ENCODE data around the gene MET. TPM values are rescaled to one million over a fixed set of nuclear protein-coding genes. Genes with fewer than 3 reads are reported as not detected.
"Not testable (repeated sequence)": the region's sequence is repeated elsewhere in the genome, so short reads cannot be mapped to it uniquely, and the experiment has no call there.

The MET gene
- polyA plus RNA-seq, 2 donors = 1.2 to 2.1 TPM

DNA sequence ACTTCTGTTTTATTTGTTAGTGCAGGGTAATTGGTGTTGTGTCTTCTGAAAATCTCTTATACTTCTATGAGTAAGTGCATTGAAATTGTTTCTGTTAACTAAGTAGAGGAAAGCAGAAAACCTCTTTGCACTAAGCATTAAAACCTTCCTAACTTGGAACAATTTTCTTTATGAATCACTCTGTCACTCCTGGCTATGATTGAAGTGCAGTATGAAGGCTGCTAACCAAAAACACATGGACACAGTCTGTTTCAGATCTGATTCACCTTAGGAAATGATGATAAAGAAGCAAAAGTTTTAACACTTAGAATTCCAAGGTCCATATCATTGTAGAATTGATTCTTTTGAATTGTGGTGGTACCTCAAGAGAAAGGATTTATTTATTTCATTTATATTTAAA lies 41.9 kb downstream of the MET start:
- Histone ChIP-seq H3K36me3 (ENCODE audit: control insufficient read depth in 2 of 2, insufficient read depth in 2 of 2, low read length in 1 of 2) (no peaks in the 10 kb centered on the region), H3K9me3 (ENCODE audit: control insufficient read depth in 2 of 2, insufficient read depth in 1 of 2, low read depth in 1 of 2, low read length in 1 of 2) (no peaks in the 10 kb centered on the region), H3K27me3 (ENCODE audit: control insufficient read depth in 1 of 2, insufficient read depth in 2 of 2, low read length in 2 of 2) (peaks cover 0 to under 1% of the 10 kb centered on the region in 2 donors), H3K4me3 (ENCODE audit: low read depth in 1 of 2, low read length in 2 of 2) (no peak overlapping the region), H3K27ac (ENCODE audit: low read depth in 2 of 2, low read length in 1 of 2) (no peak overlapping the region), H3K4me1 (ENCODE audit: control insufficient read depth in 2 of 2, insufficient read depth in 2 of 2, low read length in 1 of 2) (no peaks in the 10 kb centered on the region)

DNA sequence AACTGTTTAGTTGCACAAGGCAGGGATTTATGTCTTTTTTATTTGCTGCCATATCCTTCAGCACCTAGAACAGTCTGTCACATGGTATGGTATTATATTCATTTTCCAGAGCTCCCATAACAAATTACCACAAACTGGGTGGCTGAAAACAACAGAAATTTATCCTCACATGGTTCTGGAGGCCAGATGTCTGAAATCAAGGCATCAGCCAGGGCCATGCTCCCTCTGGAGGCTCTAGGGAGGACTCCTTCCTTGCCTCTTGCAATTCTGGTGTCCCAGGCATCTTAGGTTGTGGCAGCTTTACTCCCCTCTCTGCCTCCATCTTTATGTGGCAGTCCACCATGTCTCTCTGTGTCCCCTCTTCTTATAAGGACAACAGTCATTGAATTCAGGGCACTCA lies 43.1 kb downstream of the MET start:
- Histone ChIP-seq H3K4me1 (ENCODE audit: control insufficient read depth in 2 of 2, insufficient read depth in 2 of 2, low read length in 1 of 2) (no peaks in the 10 kb centered on the region), H3K4me3 (ENCODE audit: low read depth in 1 of 2, low read length in 2 of 2) (no peak overlapping the region), H3K27ac (ENCODE audit: low read depth in 2 of 2, low read length in 1 of 2) (no peak overlapping the region), H3K9me3 (ENCODE audit: control insufficient read depth in 2 of 2, insufficient read depth in 1 of 2, low read depth in 1 of 2, low read length in 1 of 2) (no peaks in the 10 kb centered on the region), H3K27me3 (ENCODE audit: control insufficient read depth in 1 of 2, insufficient read depth in 2 of 2, low read length in 2 of 2) (no peaks in the 10 kb centered on the region), H3K36me3 (ENCODE audit: control insufficient read depth in 2 of 2, insufficient read depth in 2 of 2, low read length in 1 of 2) (no peaks in the 10 kb centered on the region)

DNA sequence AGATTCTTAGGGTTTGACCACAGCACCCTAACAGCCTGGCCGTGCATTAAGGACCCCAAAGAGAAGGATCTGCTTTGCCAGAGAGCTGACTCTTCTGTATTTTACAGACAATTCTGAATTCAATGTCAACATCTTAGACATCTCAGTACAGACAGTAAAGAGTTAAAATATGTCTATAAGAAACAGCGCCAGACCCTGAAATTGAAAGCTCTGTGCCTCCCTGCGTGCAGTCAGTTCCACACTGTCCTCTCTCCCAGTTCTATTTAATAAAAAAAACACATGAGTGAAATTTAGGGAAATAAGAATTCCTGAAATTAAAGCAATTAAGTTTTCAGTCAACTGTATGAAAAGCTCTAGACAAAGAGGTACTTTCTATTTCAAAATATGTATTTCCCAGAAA lies 45.1 kb downstream of the MET start:
- Histone ChIP-seq H3K9me3 (ENCODE audit: control insufficient read depth in 2 of 2, insufficient read depth in 1 of 2, low read depth in 1 of 2, low read length in 1 of 2) (no peaks in the 10 kb centered on the region), H3K36me3 (ENCODE audit: control insufficient read depth in 2 of 2, insufficient read depth in 2 of 2, low read length in 1 of 2) (no peaks in the 10 kb centered on the region), H3K27me3 (ENCODE audit: control insufficient read depth in 1 of 2, insufficient read depth in 2 of 2, low read length in 2 of 2) (no peaks in the 10 kb centered on the region), H3K27ac (ENCODE audit: low read depth in 2 of 2, low read length in 1 of 2) (no peak overlapping the region), H3K4me1 (ENCODE audit: control insufficient read depth in 2 of 2, insufficient read depth in 2 of 2, low read length in 1 of 2) (no peaks in the 10 kb centered on the region), H3K4me3 (ENCODE audit: low read depth in 1 of 2, low read length in 2 of 2) (no peak overlapping the region)
- 23 to 36% methylated on average over 3 of the region's 3 CpGs for WGBS, 2 donors

DNA sequence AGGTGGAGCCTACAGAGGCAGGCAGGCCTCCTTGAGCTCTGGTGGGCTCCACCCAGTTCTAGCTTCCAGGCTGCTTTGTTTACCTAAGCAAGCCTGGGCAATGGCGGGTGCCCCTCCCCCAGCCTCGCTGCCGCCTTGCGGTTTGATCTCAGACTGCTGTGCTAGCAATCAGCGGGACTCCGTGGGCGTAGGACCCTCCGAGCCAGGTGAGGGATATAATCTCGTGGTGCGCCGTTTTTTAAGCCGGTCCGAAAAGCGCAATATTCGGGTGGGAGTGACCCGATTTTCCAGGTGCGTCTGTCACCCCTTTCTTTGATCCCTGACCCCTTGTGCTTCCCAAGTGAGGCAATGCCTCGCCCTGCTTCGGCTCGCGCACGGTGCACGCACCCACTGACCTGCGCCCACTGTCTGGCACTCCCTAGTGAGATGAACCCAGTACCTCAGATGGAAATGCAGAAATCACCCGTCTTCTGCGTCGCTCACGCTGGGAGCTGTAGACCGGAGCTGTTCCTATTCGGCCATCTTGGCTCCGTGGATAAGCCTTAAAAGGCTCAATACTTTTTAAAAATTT lies 52.0 kb downstream of the MET start:
- not testable (repeated sequence) for H3K36me3 ChIP-seq (ENCODE audit: control insufficient read depth in 2 of 2, insufficient read depth in 2 of 2, low read length in 1 of 2); H3K4me3 ChIP-seq (ENCODE audit: low read depth in 1 of 2, low read length in 2 of 2); H3K9me3 ChIP-seq (ENCODE audit: control insufficient read depth in 2 of 2, insufficient read depth in 1 of 2, low read depth in 1 of 2, low read length in 1 of 2); H3K4me1 ChIP-seq (ENCODE audit: control insufficient read depth in 2 of 2, insufficient read depth in 2 of 2, low read length in 1 of 2); H3K27me3 ChIP-seq (ENCODE audit: control insufficient read depth in 1 of 2, insufficient read depth in 2 of 2, low read length in 2 of 2); H3K27ac ChIP-seq (ENCODE audit: low read depth in 2 of 2, low read length in 1 of 2)
- WGBS, 2 donors = 93 to 95% methylated on average over 28 to 31 of the region's 31 CpGs

DNA sequence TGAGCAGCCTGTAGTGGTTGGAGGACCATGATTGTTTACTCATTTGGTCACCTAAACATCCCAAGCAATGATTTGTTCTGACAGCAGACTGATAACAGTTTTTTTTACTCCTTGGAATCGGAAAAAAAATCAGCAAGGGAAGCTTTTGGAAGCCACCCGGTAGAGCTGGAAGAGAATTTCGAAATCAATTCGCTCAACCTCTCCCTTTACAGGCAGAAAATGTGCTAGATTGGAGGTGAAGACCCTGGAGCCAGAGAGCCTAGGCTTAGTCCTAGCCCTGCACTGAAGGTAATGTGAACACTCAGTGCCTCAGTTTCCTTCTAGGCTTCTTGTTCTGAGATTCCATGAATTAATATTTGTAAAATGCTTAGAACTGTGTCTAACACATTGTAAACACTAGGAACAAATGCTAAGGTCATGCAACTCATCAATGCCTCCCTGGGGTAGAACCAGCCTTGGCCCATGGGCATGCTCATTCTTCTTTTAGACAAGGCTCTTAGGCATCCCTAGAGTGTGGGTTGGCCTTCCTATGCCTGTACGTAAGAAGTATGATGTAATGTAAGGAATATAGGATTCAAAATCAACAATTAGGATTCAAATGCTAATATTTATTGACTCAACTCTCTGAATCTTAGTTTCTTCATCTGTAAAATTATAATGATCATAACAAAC lies 52.7 kb downstream of the MET start:
- no peak overlapping the region for H3K4me3 ChIP-seq (ENCODE audit: low read depth in 1 of 2, low read length in 2 of 2)
- H3K27me3 ChIP-seq (ENCODE audit: control insufficient read depth in 1 of 2, insufficient read depth in 2 of 2, low read length in 2 of 2) = no peaks in the 10 kb centered on the region
- no peaks in the 10 kb centered on the region for H3K4me1 ChIP-seq (ENCODE audit: control insufficient read depth in 2 of 2, insufficient read depth in 2 of 2, low read length in 1 of 2)
- H3K27ac ChIP-seq (ENCODE audit: low read depth in 2 of 2, low read length in 1 of 2) = no peak overlapping the region
- WGBS, 2 donors = 93 to 94% methylated on average over 5 of the region's 5 CpGs
- no peaks in the 10 kb centered on the region for H3K9me3 ChIP-seq (ENCODE audit: control insufficient read depth in 2 of 2, insufficient read depth in 1 of 2, low read depth in 1 of 2, low read length in 1 of 2)
- no peaks in the 10 kb centered on the region for H3K36me3 ChIP-seq (ENCODE audit: control insufficient read depth in 2 of 2, insufficient read depth in 2 of 2, low read length in 1 of 2)

DNA sequence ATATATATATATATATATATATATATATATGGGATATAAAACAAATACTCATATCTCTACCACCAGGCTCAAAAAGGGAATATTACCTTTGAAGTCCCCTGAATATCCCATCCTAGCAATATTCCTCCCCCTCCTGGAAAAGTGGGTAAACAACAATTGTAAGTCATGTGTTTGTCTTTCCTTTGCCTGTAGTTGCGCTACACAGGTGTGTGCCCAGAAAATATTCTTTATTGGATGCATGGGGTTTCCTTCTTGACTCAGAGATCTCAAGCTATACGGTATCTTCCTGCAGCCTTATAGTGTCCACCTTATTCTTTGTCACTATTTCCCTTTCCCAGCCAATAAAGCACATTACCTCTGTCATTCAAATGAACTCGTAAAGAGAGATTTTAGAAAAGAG lies 54.2 kb downstream of the MET start:
- 89 to 93% methylated on average over 3 of the region's 3 CpGs for WGBS, 2 donors
- H3K9me3 ChIP-seq (ENCODE audit: control insufficient read depth in 2 of 2, insufficient read depth in 1 of 2, low read depth in 1 of 2, low read length in 1 of 2) = no peaks in the 10 kb centered on the region
- no peak overlapping the region for H3K4me3 ChIP-seq (ENCODE audit: low read depth in 1 of 2, low read length in 2 of 2)
- H3K36me3 ChIP-seq (ENCODE audit: control insufficient read depth in 2 of 2, insufficient read depth in 2 of 2, low read length in 1 of 2) = no peaks in the 10 kb centered on the region
- H3K27me3 ChIP-seq (ENCODE audit: control insufficient read depth in 1 of 2, insufficient read depth in 2 of 2, low read length in 2 of 2) = no peaks in the 10 kb centered on the region
- no peaks in the 10 kb centered on the region for H3K4me1 ChIP-seq (ENCODE audit: control insufficient read depth in 2 of 2, insufficient read depth in 2 of 2, low read length in 1 of 2)
- no peak overlapping the region for H3K27ac ChIP-seq (ENCODE audit: low read depth in 2 of 2, low read length in 1 of 2)

DNA sequence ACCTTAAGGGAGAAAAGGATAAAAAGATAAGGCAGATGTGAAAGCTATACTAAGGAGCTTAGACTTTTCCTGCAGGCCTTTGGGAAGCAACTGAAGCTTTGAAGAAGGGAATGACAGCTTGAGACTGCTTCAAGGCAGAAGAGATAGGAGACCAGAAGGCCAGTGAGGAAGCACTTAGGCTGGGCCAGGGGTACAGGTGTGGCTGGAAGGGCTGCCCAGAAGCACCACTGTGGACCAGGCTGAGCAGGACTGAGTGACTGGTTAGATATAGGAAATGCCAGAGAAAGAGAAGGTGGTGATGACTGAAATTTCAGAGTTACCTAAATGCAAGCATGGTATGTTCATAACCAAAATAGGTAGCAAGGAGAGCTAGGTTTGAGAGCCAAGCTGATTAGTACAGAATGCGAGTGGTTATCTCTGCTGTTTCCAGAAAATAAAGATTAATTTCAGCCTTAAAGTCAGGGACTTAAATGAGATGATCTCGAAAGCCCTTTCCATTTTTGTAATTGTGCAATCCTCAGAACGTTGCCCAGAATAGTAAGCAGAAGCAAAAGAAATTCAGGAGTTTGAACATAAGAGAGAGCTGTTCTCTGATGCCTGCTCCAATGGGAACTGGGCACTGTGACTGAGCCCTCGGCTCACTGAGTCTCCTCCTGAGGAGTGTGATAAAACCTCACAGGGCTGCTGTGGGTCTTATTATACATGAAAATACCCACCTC lies 54.9 kb downstream of the MET start:
- Histone ChIP-seq H3K4me1 (ENCODE audit: control insufficient read depth in 2 of 2, insufficient read depth in 2 of 2, low read length in 1 of 2) (no peaks in the 10 kb centered on the region), H3K27ac (ENCODE audit: low read depth in 2 of 2, low read length in 1 of 2) (no peak overlapping the region), H3K9me3 (ENCODE audit: control insufficient read depth in 2 of 2, insufficient read depth in 1 of 2, low read depth in 1 of 2, low read length in 1 of 2) (no peaks in the 10 kb centered on the region), H3K4me3 (ENCODE audit: low read depth in 1 of 2, low read length in 2 of 2) (no peak overlapping the region), H3K36me3 (ENCODE audit: control insufficient read depth in 2 of 2, insufficient read depth in 2 of 2, low read length in 1 of 2) (no peaks in the 10 kb centered on the region), H3K27me3 (ENCODE audit: control insufficient read depth in 1 of 2, insufficient read depth in 2 of 2, low read length in 2 of 2) (no peaks in the 10 kb centered on the region)
- WGBS, 2 donors = 50 to 56% methylated on average over 4 of the region's 4 CpGs

DNA sequence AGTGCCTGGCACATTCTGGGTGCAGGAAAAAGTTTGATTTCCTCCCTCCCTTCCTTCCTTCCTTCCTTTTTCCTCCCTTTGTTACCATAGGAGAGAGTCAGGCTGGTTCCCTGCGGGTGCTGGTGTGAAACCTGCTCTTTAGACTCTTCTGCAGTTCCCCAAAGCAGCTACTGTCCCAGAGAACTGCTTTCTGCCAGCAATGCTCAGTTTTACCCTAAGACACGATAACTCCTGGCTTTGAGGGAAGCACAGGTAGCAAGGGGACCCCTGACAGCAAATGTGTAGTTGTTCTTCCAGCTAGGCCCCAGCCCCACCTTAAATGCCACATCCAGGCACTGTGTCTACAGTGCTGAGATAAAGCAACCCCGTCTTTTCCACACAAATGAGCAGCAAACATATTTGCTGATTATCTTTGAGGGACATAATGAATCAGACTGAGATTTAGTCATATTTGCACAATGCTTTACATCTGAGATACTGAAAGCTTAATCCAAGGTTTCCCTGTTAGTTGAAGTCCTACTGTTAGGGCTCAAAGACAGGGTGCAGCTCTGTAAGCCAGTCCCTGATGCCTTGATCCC lies 55.5 kb downstream of the MET start:
- Histone ChIP-seq H3K4me1 (ENCODE audit: control insufficient read depth in 2 of 2, insufficient read depth in 2 of 2, low read length in 1 of 2) (no peaks in the 10 kb centered on the region), H3K4me3 (ENCODE audit: low read depth in 1 of 2, low read length in 2 of 2) (no peak overlapping the region), H3K36me3 (ENCODE audit: control insufficient read depth in 2 of 2, insufficient read depth in 2 of 2, low read length in 1 of 2) (no peaks in the 10 kb centered on the region), H3K27me3 (ENCODE audit: control insufficient read depth in 1 of 2, insufficient read depth in 2 of 2, low read length in 2 of 2) (no peaks in the 10 kb centered on the region), H3K27ac (ENCODE audit: low read depth in 2 of 2, low read length in 1 of 2) (no peak overlapping the region), H3K9me3 (ENCODE audit: control insufficient read depth in 2 of 2, insufficient read depth in 1 of 2, low read depth in 1 of 2, low read length in 1 of 2) (no peaks in the 10 kb centered on the region)
- 66 to 74% methylated on average over 3 of the region's 3 CpGs for WGBS, 2 donors

DNA sequence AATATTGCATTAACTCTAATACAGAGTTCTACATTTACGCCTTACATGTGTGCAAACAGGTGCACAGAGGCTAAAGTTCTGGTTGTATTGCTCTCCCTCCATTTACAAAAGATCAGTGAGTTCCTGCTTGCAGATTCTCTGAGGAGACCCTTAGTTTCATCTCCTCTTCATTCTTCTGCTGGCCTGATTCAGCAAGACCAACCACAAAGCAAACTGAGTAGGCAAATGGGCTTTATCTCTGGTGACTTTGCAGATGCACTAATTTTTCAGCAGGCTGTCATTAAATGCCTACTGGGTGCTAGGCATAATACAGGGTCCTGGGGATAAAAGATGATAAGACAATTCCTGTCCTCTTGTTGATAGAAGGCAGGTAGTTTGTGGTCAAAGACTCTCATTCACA lies 56.4 kb downstream of the MET start:
- no peaks in the 10 kb centered on the region for H3K36me3 ChIP-seq (ENCODE audit: control insufficient read depth in 2 of 2, insufficient read depth in 2 of 2, low read length in 1 of 2)
- no peaks in the 10 kb centered on the region for H3K27me3 ChIP-seq (ENCODE audit: control insufficient read depth in 1 of 2, insufficient read depth in 2 of 2, low read length in 2 of 2)
- no peaks in the 10 kb centered on the region for H3K9me3 ChIP-seq (ENCODE audit: control insufficient read depth in 2 of 2, insufficient read depth in 1 of 2, low read depth in 1 of 2, low read length in 1 of 2)
- H3K4me3 ChIP-seq (ENCODE audit: low read depth in 1 of 2, low read length in 2 of 2) = no peak overlapping the region
- H3K27ac ChIP-seq (ENCODE audit: low read depth in 2 of 2, low read length in 1 of 2) = no peak overlapping the region
- no peaks in the 10 kb centered on the region for H3K4me1 ChIP-seq (ENCODE audit: control insufficient read depth in 2 of 2, insufficient read depth in 2 of 2, low read length in 1 of 2)
- WGBS, 2 donors = 97 to 98% methylated on average over 1 of the region's 1 CpG
